ENCODE results near the gene SGTB. TPM values are rescaled to one million over a fixed set of nuclear protein-coding genes. Genes with fewer than 3 reads are reported as not detected.

SGTB gene, protein sequence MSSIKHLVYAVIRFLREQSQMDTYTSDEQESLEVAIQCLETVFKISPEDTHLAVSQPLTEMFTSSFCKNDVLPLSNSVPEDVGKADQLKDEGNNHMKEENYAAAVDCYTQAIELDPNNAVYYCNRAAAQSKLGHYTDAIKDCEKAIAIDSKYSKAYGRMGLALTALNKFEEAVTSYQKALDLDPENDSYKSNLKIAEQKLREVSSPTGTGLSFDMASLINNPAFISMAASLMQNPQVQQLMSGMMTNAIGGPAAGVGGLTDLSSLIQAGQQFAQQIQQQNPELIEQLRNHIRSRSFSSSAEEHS
- 1 to 10 TPM; 1.9 to 8.8 (median 5.8) TPM for total RNA-seq
- long read RNA-seq, donor 1, partial matches to known transcripts: 0 of 1 reads
- long read RNA-seq, donor 1, other reads (novel, unspliced or antisense): 1 of 1 reads
- long read RNA-seq, donor 2, full-length matches to known transcripts: 1 of 1 reads
- long read RNA-seq, donor 2, partial matches to known transcripts: 0 of 1 reads
- long read RNA-seq, donor 2, other reads (novel, unspliced or antisense): 0 of 1 reads

DNA sequence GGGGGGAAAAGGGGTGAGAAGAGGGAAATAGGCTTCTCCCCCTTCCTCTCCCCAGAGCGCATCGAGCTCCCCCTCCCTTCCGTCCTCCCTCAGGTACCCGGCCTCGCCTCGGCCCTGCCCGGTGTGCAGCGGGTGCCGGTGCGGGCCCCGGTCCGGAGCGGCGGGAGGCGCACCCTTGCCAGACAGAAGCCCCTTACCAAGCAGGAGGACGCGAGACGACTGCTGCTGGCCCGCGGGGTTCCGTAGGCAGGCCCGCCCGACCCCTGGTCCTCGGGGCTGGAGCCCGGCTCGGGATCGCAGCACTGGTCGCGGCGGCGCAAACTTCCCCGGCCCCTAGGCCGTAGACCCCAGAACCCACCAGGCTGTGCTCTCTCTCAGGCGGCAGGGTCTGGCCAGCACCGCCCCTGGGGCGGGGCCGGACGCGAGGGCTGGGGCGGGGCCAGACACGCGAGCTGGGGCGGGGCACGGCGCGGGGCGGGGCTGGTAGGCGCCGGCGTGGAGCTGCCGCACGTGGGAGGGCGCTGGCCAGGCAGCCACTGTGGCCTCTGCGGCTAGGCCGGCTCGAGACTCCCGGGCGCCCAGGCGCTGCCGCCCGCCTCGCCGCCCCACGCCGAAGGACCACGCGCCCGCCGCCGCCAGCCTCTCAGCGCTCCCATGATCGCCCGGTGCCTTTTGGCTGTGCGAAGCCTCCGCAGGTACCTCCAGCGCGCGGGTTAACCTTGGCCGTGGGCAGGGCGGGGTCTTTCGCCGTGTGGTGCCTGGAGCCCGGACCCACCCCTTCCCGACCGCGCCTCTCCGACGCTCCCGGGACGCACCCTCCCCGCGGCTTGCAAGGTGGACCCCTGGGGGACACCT is at the start of gene SGTB, which contains the start of gene NLN:
Gene SGTB, minus strand, starts transcription at position 390 of the 855 bp plus-strand sequence. CDS start 1,302 bp downstream, outside the sequence.
Gene NLN, plus strand, starts transcription at position 486 of the 855 bp plus-strand sequence. Its CDS starts 169 bp downstream, at position 655.
- TF ChIP-seq, protein P1, sequence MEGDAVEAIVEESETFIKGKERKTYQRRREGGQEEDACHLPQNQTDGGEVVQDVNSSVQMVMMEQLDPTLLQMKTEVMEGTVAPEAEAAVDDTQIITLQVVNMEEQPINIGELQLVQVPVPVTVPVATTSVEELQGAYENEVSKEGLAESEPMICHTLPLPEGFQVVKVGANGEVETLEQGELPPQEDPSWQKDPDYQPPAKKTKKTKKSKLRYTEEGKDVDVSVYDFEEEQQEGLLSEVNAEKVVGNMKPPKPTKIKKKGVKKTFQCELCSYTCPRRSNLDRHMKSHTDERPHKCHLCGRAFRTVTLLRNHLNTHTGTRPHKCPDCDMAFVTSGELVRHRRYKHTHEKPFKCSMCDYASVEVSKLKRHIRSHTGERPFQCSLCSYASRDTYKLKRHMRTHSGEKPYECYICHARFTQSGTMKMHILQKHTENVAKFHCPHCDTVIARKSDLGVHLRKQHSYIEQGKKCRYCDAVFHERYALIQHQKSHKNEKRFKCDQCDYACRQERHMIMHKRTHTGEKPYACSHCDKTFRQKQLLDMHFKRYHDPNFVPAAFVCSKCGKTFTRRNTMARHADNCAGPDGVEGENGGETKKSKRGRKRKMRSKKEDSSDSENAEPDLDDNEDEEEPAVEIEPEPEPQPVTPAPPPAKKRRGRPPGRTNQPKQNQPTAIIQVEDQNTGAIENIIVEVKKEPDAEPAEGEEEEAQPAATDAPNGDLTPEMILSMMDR (IDR thresholded peaks at IDR 0.05): no peak
- Histone ChIP-seq H3K4me3 (peak within 1 kb of the TSS; percentile 68), H3K9me3 (no peaks in the 10 kb centered on the region), H3K4me1 (ENCODE audit: low read depth) (no peaks in the 10 kb centered on the region), H3K36me3 (ENCODE audit: low read depth) (no peaks in the 10 kb centered on the region)
- ATAC-seq: peak; percentile 99
- intact Hi-C loops (cut with DNase I, micrococcal nuclease): no loop called here
- peak; percentile 91 to 94 (median 92) for DNase-seq

DNA sequence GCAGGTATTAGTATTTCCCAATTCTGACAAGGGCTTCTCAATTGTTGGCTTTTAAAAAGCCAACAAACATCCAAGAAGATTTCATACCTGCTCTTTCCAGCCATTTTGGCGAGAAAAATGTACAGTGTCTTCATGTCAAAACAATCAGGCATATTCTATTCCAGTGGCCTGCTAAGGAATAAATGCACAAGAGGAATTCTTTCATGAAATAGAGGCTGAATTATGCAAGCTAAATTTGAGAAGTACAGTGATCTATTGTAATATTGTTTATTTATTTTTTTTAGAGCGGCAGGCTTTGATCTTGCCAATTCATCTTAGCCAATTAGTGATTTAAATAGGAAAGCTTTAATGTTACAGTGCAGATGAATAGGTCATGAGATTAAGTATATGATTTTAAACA is 49.4 kb upstream of the SGTB start:
- Histone ChIP-seq H3K9me3 (no peaks in the 10 kb centered on the region), H3K36me3 (ENCODE audit: low read depth) (no peaks in the 10 kb centered on the region), H3K4me1 (ENCODE audit: low read depth) (no peaks in the 10 kb centered on the region), H3K4me3 (no peak overlapping the region)
- DNase-seq (no peak), ATAC-seq (no peak)
- TF ChIP-seq, protein P1 (IDR thresholded peaks at IDR 0.05): no peak
- intact Hi-C loops (cut with DNase I, micrococcal nuclease): no loop called here

DNA sequence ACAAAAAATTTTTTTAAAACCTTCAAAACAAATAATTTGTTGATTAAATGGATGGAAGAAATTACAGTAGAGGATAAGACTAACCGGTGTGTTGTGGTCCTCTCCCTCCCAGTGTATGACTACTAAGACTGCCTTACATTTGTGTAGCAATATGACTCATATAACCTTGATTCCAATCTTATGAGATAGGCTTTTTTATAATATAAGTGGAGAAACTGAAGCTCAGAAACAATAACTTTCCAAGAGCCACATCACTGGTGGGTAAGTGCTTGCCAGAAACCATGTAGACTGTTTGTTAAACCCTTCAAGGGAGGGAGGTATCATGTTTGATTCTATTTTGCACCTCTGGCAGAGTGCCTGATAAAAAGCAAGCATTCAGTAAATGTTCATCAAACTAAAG is 47.6 kb upstream of the SGTB start:
- no peak for ATAC-seq

DNA sequence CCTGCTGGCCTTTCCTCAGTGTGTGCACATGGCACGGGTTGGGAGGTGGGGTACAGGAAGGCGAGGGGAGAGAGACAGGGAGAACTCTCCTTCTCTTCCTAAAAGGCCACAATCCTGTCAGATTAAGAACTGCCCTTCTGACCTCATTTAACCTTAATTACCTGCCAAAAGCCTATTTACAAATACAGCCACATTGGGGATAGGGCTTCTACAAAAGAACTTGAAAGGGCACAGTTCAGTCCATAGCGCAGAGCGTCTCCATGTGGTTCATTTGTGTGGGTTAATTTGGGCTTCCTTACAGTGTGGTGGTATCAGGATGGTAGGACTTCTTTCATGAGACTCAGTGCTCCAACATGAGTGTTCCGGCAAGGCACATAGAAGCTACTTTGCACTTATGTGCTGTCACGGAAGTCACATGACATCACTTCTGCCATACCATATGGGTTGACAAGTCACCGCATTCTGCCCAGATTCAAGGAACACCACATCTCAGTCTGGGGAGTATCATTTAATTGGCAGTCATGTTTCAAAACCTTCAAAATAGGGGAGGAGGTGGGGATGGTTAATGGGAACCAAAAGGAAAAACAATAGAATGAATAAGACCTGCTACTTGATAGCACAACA is 46.9 kb upstream of the SGTB start:
- intact Hi-C loops (cut with DNase I, micrococcal nuclease): no loop called here
- H3K9me3 ChIP-seq: no peaks in the 10 kb centered on the region
- no peaks in the 10 kb centered on the region for H3K36me3 ChIP-seq (ENCODE audit: low read depth)
- H3K4me1 ChIP-seq (ENCODE audit: low read depth): no peaks in the 10 kb centered on the region
- no peak overlapping the region for H3K4me3 ChIP-seq
- ATAC-seq (no peak), DNase-seq (no peak)
- TF ChIP-seq, protein P1 (IDR thresholded peaks at IDR 0.05): no peak

More for the DNA sequence above, 47.6 kb upstream of the SGTB start:
- no peak overlapping the region for H3K4me3 ChIP-seq
- no peaks in the 10 kb centered on the region for H3K4me1 ChIP-seq (ENCODE audit: low read depth)
- intact Hi-C loops (cut with DNase I, micrococcal nuclease): no loop called here
- DNase-seq: no peak
- TF ChIP-seq, protein P1 (IDR thresholded peaks at IDR 0.05): no peak
- H3K36me3 ChIP-seq (ENCODE audit: low read depth): no peaks in the 10 kb centered on the region
- no peaks in the 10 kb centered on the region for H3K9me3 ChIP-seq

DNA sequence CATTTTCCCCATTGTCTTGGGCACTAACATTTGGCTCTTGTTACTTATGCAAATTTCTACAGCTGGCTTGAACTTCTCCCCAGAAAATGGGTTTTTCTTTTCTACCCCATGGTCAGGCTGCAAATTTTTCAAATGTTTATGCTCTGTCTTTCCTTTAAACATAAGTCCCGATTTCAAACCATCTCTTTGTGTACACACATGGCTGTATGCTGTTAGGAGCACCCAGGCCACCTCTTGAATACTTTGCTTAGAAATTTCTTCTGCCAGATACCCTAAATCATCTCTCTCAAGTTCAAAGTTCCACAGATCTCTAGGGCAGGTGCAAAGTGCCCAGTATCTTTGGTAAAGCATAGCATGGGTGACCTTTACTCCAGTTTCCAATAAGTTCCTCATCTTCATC is 45.7 kb upstream of the SGTB start:
- DNase-seq (no peak), ATAC-seq (no peak)
- Histone ChIP-seq H3K4me1 (ENCODE audit: low read depth) (no peaks in the 10 kb centered on the region), H3K36me3 (ENCODE audit: low read depth) (no peaks in the 10 kb centered on the region), H3K9me3 (no peaks in the 10 kb centered on the region), H3K4me3 (no peak overlapping the region)
- intact Hi-C loops (cut with DNase I, micrococcal nuclease): no loop called here
- TF ChIP-seq, protein P1 (IDR thresholded peaks at IDR 0.05): no peak

Data from mucosa of descending colon (tissue), 3 donors.